GM12878 (cell line): ENCODE data around the gene CLDN9. TPM values are rescaled to one million over a fixed set of nuclear protein-coding genes. Genes with fewer than 3 reads are reported as not detected.

Experiments used
- ASH2L ChIP-seq: fragments of 300-600, 200-600 bp; sonication (generic); IDR thresholded peaks from 2 replicates; pipeline ENCODE4 v1.6.1; 2017; ENCODE audit warnings: low read depth, mild to moderate bottlenecking, borderline replicate concordance
- BACH1 ChIP-seq: fragments of 450-650 bp; IDR thresholded peaks from 2 replicates; pipeline ENCODE4 v1.6.1; 2017; ENCODE audit warnings: mild to moderate bottlenecking, borderline replicate concordance
- BMI1 ChIP-seq: fragments of 450-650 bp; IDR thresholded peaks from 2 replicates; pipeline ENCODE4 v1.6.1; 2016; ENCODE audit warnings: mild to moderate bottlenecking, moderate library complexity, borderline replicate concordance
- E2F4 ChIP-seq: IDR thresholded peaks from 2 replicates; pipeline ENCODE4 v1.6.1; 2012; ENCODE audit warnings: low read depth, low read length, improper control_type of control experiment
- ELK1 ChIP-seq: IDR thresholded peaks from 2 replicates; pipeline ENCODE4 v1.6.1; 2012; ENCODE audit warnings: low read depth, low read length, improper control_type of control experiment
- FOXK2 ChIP-seq: fragments of 450-650 bp; IDR thresholded peaks from 2 replicates; pipeline ENCODE4 v1.6.1; 2017; ENCODE audit warnings: mild to moderate bottlenecking, moderate library complexity
- FOXM1 ChIP-seq: IDR thresholded peaks from 2 replicates; pipeline ENCODE4 v1.6.1; 2012; ENCODE audit warnings: low read depth, mild to moderate bottlenecking, inconsistent platforms, low read length, moderate library complexity
- GATAD2B ChIP-seq: fragments of 450-650 bp; conservative IDR thresholded peaks from 2 replicates; pipeline ENCODE4 v1.6.1; 2017; ENCODE audit warnings: low read depth, mild to moderate bottlenecking, moderate library complexity
- IRF5 ChIP-seq: fragments of 450-650 bp; IDR thresholded peaks from 2 replicates; pipeline ENCODE4 v1.6.1; 2017; ENCODE audit warnings: borderline replicate concordance
- MYC ChIP-seq: IDR thresholded peaks from 2 replicates; pipeline ENCODE4 v1.6.1; 2011; ENCODE audit warnings: mild to moderate bottlenecking, low read length, moderate library complexity, inconsistent platforms; ENCODE audit not compliant: insufficient read depth, insufficient replicate concordance, insufficient read length, severe bottlenecking
- PML ChIP-seq: IDR thresholded peaks from 2 replicates; pipeline ENCODE4 v1.6.1; 2012; ENCODE audit warnings: low read length, inconsistent platforms
- RCOR1 ChIP-seq: conservative IDR thresholded peaks from 2 replicates; pipeline ENCODE4 v1.6.1; 2012; ENCODE audit warnings: low read depth, low read length, improper control_type of control experiment
- SIX5 ChIP-seq: IDR thresholded peaks from 2 replicates; pipeline ENCODE4 v1.6.1; 2011; ENCODE audit warnings: mild to moderate bottlenecking, low read depth, low read length, moderate library complexity; ENCODE audit not compliant: severe bottlenecking
- SMAD5 ChIP-seq: IDR thresholded peaks from 2 replicates; pipeline ENCODE4 v1.6.1; 2016; ENCODE audit warnings: antibody characterized with exemption, low read depth
- SMC3 ChIP-seq: IDR thresholded peaks from 2 replicates; pipeline ENCODE4 v1.6.1; 2011; ENCODE audit warnings: low read length, improper control_type of control experiment, borderline replicate concordance
- SREBF2 ChIP-seq: IDR thresholded peaks from 2 replicates; pipeline ENCODE4 v1.6.1; 2012; ENCODE audit warnings: mild to moderate bottlenecking, low read length
- TARDBP ChIP-seq: IDR thresholded peaks from 2 replicates; pipeline ENCODE4 v1.6.1; 2016; ENCODE audit warnings: borderline replicate concordance
- TCF12 ChIP-seq: IDR thresholded peaks from 2 replicates; pipeline ENCODE4 v1.6.1; 2011; ENCODE audit warnings: low read depth, mild to moderate bottlenecking, low read length
- TCF3 ChIP-seq: IDR thresholded peaks from 2 replicates; pipeline ENCODE4 v1.6.1; 2012; ENCODE audit warnings: low read depth, mild to moderate bottlenecking, low read length, borderline replicate concordance; ENCODE audit not compliant: insufficient read depth
- TCF7 ChIP-seq: IDR thresholded peaks from 2 replicates; pipeline ENCODE4 v1.6.1; 2014; ENCODE audit warnings: antibody characterized with exemption, borderline replicate concordance
- ZNF274 ChIP-seq: IDR thresholded peaks from one replicate; pipeline ENCODE4 v1.8.0; 2011; ENCODE audit not compliant: insufficient read length, insufficient read depth
- polyA plus RNA-seq, 11 experiments: library from polyadenylated mRNA; depleted of rRNA in 4 of 11; unstranded in 6 of 11; stranded (reverse) in 5 of 11; fragments of >200 nt; fragmentation: Nextera tagmentation in 4 of 11; fragmentation: Illumina TruSeq in 1 of 11; extraction: Ambion mirVana in 4 of 11; extraction: Trizol in 1 of 11; gene quantifications; 1 replicate in 1 of 11; 2 replicates in 10 of 11; pipeline versions ENCODE4 v1.2.1 to v1.2.3, GENCODE V29; 2011 to 2016; ENCODE audit warnings: inconsistent platforms in 2 of 11, missing spikeins in 2 of 11, low read depth in 1 of 11
- total RNA-seq, 4 experiments: library from RNA; depleted of rRNA in 3 of 4; stranded (reverse); fragments of >200 nt in 3 of 4; fragmentation: Illumina TruSeq in 1 of 4; extraction: Trizol in 1 of 4; gene quantifications; 2 replicates each; pipeline versions ENCODE4 v1.2.1 to v1.2.3, GENCODE V29; 2013 to 2021
- TF ChIP-seq, protein P1 (sequence below): fragments of 450-650 bp; IDR thresholded peaks from 2 replicates; pipeline ENCODE4 v1.6.1; 2014; ENCODE audit warnings: mild to moderate bottlenecking
- TF ChIP-seq, protein P2 (sequence below): IDR thresholded peaks from 2 replicates; pipeline ENCODE4 v1.6.1; 2011; ENCODE audit warnings: low read depth, low read length, improper control_type of control experiment, borderline replicate concordance
- TF ChIP-seq, protein P3 (sequence below): fragments of 450-650 bp; conservative IDR thresholded peaks from 2 replicates; pipeline ENCODE4 v1.6.1; 2017; ENCODE audit warnings: mild to moderate bottlenecking, moderate library complexity

Gene CLDN9
- total and polyA plus RNA-seq, 10 of the 15 experiments (the other 5 are each of a cell fraction or from before 2014, with no cell fraction given) = not detected

- TF ChIP-seq TCF12 = peak; percentile 75; the same call in 1 of the 2 replicates
- no peak for TF ChIP-seq SMAD5
- TF ChIP-seq, protein P1, sequence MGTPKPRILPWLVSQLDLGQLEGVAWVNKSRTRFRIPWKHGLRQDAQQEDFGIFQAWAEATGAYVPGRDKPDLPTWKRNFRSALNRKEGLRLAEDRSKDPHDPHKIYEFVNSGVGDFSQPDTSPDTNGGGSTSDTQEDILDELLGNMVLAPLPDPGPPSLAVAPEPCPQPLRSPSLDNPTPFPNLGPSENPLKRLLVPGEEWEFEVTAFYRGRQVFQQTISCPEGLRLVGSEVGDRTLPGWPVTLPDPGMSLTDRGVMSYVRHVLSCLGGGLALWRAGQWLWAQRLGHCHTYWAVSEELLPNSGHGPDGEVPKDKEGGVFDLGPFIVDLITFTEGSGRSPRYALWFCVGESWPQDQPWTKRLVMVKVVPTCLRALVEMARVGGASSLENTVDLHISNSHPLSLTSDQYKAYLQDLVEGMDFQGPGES = peak; percentile 96
- TF ChIP-seq TCF3 = peak; percentile 70; the same call in 1 of the 2 replicates
- TF ChIP-seq SIX5 = no peak
- TF ChIP-seq, protein P2, sequence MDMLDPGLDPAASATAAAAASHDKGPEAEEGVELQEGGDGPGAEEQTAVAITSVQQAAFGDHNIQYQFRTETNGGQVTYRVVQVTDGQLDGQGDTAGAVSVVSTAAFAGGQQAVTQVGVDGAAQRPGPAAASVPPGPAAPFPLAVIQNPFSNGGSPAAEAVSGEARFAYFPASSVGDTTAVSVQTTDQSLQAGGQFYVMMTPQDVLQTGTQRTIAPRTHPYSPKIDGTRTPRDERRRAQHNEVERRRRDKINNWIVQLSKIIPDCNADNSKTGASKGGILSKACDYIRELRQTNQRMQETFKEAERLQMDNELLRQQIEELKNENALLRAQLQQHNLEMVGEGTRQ = no peak
- no peak for TF ChIP-seq ZNF274
- TF ChIP-seq ELK1 = no peak
- TF ChIP-seq PML = no peak
- TF ChIP-seq SMC3 = peak; percentile 57
- TF ChIP-seq MYC = no peak
- no peak for TF ChIP-seq FOXM1
- TF ChIP-seq E2F4 = 0 out of 2 replicates have a peak, but pooled peaks have one; percentile 51
- no peak for TF ChIP-seq ASH2L
- TF ChIP-seq GATAD2B = no peak
- TF ChIP-seq TARDBP = no peak
- no peak for TF ChIP-seq FOXK2
- TF ChIP-seq IRF5 = no peak
- no peak for TF ChIP-seq RCOR1
- no peak for TF ChIP-seq BACH1
- TF ChIP-seq BMI1 = no peak
- TF ChIP-seq, protein P3, sequence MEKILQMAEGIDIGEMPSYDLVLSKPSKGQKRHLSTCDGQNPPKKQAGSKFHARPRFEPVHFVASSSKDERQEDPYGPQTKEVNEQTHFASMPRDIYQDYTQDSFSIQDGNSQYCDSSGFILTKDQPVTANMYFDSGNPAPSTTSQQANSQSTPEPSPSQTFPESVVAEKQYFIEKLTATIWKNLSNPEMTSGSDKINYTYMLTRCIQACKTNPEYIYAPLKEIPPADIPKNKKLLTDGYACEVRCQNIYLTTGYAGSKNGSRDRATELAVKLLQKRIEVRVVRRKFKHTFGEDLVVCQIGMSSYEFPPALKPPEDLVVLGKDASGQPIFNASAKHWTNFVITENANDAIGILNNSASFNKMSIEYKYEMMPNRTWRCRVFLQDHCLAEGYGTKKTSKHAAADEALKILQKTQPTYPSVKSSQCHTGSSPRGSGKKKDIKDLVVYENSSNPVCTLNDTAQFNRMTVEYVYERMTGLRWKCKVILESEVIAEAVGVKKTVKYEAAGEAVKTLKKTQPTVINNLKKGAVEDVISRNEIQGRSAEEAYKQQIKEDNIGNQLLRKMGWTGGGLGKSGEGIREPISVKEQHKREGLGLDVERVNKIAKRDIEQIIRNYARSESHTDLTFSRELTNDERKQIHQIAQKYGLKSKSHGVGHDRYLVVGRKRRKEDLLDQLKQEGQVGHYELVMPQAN = 0 out of 2 replicates have a peak, but pooled peaks have one; percentile 52
- no peak for TF ChIP-seq TCF7
- no peak for TF ChIP-seq SREBF2
Measured at GRCh38 chr16:3003582-3004270, 9.0 kb upstream of the CLDN9 start (continued).
